ENCODE measurements around the gene R3HDML. TPM values are rescaled to one million over a fixed set of nuclear protein-coding genes. Genes with fewer than 3 reads are reported as not detected.

R3HDML gene
- total and polyA plus RNA-seq, 9 of the 15 experiments (the other 6 are each of a cell fraction or from before 2014, with no cell fraction given): not detected

DNA sequence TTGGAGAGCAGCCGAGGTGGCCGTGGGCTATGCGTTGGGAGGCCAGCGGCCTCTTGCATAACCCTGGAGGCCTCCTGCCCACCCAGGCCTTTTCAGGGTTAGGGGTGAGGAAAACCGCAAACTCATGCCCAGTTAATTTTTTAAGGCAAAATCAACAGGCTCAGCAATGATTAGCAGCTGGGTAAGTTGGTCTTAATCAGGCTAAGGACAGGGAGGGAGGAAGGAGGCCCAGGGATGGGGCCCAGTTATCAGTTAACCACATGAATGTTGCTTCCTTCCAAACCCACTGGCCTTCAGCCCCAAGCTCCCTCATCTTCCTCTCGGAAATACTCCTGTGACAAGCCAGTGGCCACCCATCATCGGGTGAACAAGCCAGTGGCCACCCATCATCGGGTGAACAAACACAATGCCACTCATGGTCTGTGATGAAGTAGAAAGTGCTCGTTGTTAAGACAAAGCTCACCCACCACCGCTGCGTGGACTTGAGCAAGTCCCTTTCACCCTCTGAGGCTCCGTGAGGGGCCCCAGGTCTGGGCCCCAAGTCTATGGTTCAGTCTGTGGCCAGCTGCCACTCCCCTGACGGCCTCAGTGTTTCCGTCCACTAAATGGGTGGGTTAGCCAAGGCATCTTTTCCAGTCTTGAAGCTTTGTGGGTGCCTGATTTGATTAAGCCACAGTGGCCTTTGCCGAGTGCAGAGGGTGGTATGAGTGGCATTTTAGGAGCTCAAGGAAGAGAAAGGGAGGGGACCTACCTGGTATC is 58.0 kb downstream of the R3HDML start (continued):
- TF ChIP-seq CXXC5 (CRISPR knock-in tag; IDR thresholded peaks at IDR 0.05) (peak; percentile 18; the same call in 1 of the 2 replicates), ZNF583 (CRISPR knock-in tag; IDR thresholded peaks at IDR 0.05) (no peak), CEBPB (tag; IDR thresholded peaks at IDR 0.05) (peak; percentile 83), NCOA6 (IDR thresholded peaks at IDR 0.05) (no peak), NBN (IDR thresholded peaks at IDR 0.05; ENCODE audit: low read depth) (no peak), ZFP30 (CRISPR knock-in tag; IDR thresholded peaks at IDR 0.05; ENCODE audit: borderline replicate concordance) (no peak), BRF2 (IDR thresholded peaks at IDR 0.05; ENCODE audit: borderline replicate concordance, insufficient read depth, insufficient read length) (no peak), MXI1 (IDR thresholded peaks at IDR 0.05; ENCODE audit: low read depth, low read length) (no peak), ZNF133 (CRISPR knock-in tag; IDR thresholded peaks at IDR 0.05) (no peak), FOXK2 (conservative IDR thresholded peaks at IDR 0.05 in 1 of 2, IDR thresholded peaks at IDR 0.05 in 1 of 2; ENCODE audit: low read depth in 2 of 2) (no peak), ATF1 (CRISPR knock-in tag; IDR thresholded peaks at IDR 0.05) (no peak), ATF1 (tag; IDR thresholded peaks at IDR 0.05) (0 out of 2 replicates have a peak, but pooled peaks have one; percentile 7), DACH1 (IDR thresholded peaks at IDR 0.05; ENCODE audit: partially characterized antibody) (peak; percentile 62), SRF (CRISPR knock-in tag; IDR thresholded peaks at IDR 0.05) (no peak), TSHZ1 (CRISPR knock-in tag; IDR thresholded peaks at IDR 0.05) (no peak)
- TF ChIP-seq, protein P1, sequence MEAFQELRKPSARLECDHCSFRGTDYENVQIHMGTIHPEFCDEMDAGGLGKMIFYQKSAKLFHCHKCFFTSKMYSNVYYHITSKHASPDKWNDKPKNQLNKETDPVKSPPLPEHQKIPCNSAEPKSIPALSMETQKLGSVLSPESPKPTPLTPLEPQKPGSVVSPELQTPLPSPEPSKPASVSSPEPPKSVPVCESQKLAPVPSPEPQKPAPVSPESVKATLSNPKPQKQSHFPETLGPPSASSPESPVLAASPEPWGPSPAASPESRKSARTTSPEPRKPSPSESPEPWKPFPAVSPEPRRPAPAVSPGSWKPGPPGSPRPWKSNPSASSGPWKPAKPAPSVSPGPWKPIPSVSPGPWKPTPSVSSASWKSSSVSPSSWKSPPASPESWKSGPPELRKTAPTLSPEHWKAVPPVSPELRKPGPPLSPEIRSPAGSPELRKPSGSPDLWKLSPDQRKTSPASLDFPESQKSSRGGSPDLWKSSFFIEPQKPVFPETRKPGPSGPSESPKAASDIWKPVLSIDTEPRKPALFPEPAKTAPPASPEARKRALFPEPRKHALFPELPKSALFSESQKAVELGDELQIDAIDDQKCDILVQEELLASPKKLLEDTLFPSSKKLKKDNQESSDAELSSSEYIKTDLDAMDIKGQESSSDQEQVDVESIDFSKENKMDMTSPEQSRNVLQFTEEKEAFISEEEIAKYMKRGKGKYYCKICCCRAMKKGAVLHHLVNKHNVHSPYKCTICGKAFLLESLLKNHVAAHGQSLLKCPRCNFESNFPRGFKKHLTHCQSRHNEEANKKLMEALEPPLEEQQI (IDR thresholded peaks at IDR 0.05): no peak
- TF ChIP-seq, protein P2, sequence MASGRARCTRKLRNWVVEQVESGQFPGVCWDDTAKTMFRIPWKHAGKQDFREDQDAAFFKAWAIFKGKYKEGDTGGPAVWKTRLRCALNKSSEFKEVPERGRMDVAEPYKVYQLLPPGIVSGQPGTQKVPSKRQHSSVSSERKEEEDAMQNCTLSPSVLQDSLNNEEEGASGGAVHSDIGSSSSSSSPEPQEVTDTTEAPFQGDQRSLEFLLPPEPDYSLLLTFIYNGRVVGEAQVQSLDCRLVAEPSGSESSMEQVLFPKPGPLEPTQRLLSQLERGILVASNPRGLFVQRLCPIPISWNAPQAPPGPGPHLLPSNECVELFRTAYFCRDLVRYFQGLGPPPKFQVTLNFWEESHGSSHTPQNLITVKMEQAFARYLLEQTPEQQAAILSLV (tag; IDR thresholded peaks at IDR 0.05): no peak
- TF ChIP-seq, protein P3, sequence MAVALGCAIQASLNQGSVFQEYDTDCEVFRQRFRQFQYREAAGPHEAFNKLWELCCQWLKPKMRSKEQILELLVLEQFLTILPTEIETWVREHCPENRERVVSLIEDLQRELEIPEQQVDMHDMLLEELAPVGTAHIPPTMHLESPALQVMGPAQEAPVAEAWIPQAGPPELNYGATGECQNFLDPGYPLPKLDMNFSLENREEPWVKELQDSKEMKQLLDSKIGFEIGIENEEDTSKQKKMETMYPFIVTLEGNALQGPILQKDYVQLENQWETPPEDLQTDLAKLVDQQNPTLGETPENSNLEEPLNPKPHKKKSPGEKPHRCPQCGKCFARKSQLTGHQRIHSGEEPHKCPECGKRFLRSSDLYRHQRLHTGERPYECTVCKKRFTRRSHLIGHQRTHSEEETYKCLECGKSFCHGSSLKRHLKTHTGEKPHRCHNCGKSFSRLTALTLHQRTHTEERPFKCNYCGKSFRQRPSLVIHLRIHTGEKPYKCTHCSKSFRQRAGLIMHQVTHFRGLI (CRISPR knock-in tag; IDR thresholded peaks at IDR 0.05): no peak

Measured in K562 (cell line).